ENCODE data around the gene MRPS25.

MRPS25 gene

GRCh38 chr3:15064835-15065549 lies at the start of gene MRPS25:
TSS of gene MRPS25 (minus strand) at chr3:15065315. CDS start at chr3:15065194, 121 bp downstream.
- DNase-seq (ENCODE audit: low read depth), result peak; percentile 83

GRCh38 chr3:15113884-15114283 lies 48.8 kb upstream of the MRPS25 start:
- DNase-seq (ENCODE audit: low read depth), result no peak

DNA sequence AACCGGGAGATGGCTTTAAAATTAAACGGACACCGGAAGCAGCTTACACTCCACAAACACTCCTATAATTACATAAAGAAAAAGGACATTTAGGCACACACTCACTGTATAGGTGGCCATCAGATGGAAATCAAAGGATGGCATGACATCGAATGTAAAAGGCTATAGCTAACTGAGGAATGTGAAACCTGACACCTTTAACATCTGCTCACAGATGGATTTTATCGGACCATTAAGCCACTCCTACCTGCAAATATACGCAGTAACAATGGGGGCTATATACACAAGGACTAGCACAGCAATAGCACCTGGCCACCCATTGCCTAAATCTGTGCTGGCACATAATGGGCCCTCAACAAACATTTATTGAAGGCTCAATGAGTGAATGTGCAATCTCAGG lies 48.4 kb upstream of the MRPS25 start:
- DNase-seq (ENCODE audit: low read depth), result no peak

- DNase-seq (ENCODE audit: low read depth), result no peak
Observed at GRCh38 chr3:15112011-15112410, 46.9 kb upstream of the MRPS25 start.

- DNase-seq (ENCODE audit: low read depth), result no peak
Observed at GRCh38 chr3:15110206-15110605, 45.1 kb upstream of the MRPS25 start.

GRCh38 chr3:15108869-15109268 lies 43.8 kb upstream of the MRPS25 start:
- DNase-seq (ENCODE audit: low read depth), result no peak

- DNase-seq (ENCODE audit: low read depth), result peak; percentile 43
Observed at GRCh38 chr3:15108082-15108545, 43.0 kb upstream of the MRPS25 start.

DNA sequence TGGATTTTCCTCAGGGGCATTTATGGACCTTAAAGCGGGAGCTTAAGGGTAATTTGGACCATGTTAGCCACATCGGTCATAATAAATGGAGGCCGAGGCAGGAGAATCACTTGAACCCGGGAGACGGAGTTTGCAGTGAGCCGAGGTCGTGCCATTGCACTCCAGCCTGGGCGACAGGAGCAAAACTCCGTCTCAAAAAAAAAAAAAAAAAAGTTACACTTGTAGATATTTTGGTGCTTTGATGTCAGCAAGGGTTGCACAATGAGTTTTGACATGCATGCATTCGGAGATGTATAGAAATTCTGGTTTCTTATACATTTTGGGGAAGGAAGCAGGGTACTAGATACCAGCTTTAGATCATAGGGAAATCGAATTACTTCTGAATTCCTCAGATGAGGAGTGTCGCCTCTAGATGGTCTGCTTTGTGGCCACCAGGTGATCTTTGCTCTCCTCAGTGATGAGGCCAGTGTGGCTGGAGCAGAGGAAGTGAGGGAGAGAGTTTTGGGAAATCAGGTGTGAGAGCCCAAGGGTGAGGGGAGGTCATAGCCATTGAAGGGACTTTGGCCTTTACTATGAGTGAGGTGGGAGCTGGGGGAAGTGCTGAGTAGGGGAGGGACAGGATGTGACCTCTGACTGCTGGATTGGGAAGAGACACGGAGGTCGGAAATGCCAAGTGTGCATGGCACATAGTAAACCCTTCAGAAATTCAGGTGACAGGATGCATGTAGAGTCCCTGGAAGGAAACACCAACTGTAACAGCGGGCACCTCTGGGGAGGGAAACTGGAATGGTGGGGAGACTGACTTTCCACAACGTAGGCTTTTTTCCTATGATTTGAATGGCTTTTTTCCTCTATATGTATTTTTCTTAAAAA lies 42.2 kb upstream of the MRPS25 start:
- DNase-seq (ENCODE audit: low read depth), result no peak

GRCh38 chr3:15102836-15103235 lies 37.7 kb upstream of the MRPS25 start:
- DNase-seq (ENCODE audit: low read depth), result no peak

- DNase-seq (ENCODE audit: low read depth), result no peak
Observed at GRCh38 chr3:15102256-15102655, 37.1 kb upstream of the MRPS25 start.

DNA sequence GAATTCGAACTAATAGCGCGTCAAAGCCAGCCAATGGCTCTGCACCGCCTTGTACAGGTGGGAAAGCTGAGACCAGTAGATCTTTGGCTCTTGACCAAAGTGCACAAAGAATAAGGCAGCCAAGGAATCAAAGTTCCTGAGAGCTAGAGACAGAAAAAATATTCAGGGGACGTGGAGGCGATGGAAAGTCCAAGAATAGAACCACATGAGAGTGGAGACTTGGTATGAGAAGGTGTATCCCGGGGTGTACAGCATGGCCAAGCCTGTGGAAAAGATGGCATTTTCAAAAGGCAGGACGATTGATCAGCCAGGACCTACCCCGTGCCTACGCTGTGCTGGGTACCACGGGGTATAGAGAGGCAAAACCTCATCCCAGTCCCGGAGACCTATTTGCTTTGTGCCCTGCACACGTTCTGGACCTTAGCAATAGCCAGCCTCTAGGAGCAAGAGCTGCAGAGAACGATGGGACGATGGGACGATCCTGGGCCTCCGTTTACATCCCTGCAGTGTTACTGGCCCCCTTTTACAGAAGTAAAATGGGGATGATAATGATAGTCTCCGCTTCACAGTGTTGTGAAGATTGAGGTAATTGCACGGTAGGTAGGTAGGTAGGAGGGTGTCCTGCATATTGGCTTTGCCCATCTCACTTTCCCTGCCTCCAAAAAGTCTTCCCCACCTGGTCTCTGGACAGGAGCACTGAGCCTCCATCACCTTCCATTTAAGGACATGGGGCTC lies 34.4 kb upstream of the MRPS25 start:
- DNase-seq (ENCODE audit: low read depth), result no peak

GRCh38 chr3:15098503-15099363 lies 33.6 kb upstream of the MRPS25 start, which contains the start of gene RBSN:
TSS of gene RBSN (minus strand) at chr3:15099148. CDS start at chr3:15096120, 3,028 bp downstream.
- DNase-seq (ENCODE audit: low read depth), result peak; percentile 92

DNA sequence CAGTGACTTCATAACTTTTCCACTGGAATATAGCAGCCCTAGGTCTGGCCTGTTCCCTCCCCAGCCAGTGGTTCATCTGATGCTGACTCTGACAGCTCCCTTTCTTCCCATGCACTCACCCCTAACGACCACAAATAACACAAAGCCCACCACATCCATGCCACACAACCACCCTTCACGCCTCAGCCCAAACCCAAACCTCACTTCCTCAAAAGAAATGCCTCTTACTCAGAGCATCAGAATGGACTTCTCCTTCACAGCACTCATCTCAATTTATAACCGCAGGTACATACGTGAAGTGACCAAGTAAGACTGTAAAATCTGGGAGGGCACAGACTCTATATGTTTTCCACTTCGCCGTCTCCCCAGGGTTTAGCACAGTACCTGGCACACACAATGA lies 32.8 kb upstream of the MRPS25 start:
- peak; percentile 17 for DNase-seq (ENCODE audit: low read depth)

- no peak for DNase-seq (ENCODE audit: low read depth)
Observed at GRCh38 chr3:15096046-15096445, 30.9 kb upstream of the MRPS25 start.

GRCh38 chr3:15094187-15094875 lies 29.2 kb upstream of the MRPS25 start:
- no peak for DNase-seq (ENCODE audit: low read depth)

- no peak for DNase-seq (ENCODE audit: low read depth)
Observed at GRCh38 chr3:15092686-15093085, 27.6 kb upstream of the MRPS25 start.

GRCh38 chr3:15091575-15091974 lies 26.5 kb upstream of the MRPS25 start:
- DNase-seq (ENCODE audit: low read depth), result no peak

DNA sequence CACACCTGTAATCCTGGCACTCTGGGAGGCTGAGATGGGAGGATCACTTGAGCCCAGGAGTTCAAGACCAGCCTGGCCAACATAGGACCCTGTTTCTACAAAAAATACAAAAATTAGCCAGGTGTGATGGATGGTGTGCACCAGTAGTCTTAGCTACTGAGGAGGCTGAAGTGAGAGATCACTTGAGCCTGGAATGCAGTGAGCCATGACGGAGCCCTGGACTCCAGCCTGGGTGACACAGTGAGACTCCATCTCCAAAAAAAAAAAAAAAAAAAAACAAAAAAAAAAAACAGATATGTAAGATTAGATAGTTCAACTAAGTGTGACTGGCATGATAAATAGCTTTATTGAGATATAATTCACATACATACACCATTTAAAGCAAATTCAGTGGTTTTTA lies 24.1 kb upstream of the MRPS25 start:
- no peak for DNase-seq (ENCODE audit: low read depth)

GRCh38 chr3:15086699-15087098 lies 21.6 kb upstream of the MRPS25 start:
- no peak for DNase-seq (ENCODE audit: low read depth)

GRCh38 chr3:15086263-15086662 lies 21.1 kb upstream of the MRPS25 start:
- no peak for DNase-seq (ENCODE audit: low read depth)

DNA sequence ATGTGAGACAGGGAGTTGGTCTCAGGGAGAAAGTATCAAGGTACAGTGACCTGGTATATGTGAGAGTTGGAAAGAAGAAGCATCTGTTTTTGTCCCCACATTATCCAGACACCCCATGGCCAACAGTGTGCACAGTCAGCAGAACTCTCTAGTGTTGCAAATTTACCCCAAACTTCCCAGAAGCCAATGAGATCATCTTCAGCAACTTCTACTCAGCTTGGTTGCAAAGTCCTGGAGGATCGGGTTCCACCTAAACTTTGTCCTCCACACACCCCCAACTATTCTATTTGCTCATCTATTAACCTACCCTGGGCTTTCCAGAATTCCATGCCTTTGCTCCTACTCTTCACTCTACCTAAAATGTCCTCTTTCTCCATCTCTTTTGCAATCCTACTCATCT lies 18.1 kb upstream of the MRPS25 start:
- DNase-seq (ENCODE audit: low read depth), result no peak

All from stimulated activated CD8-positive, alpha-beta memory T cell treated with anti-CD3 and anti-CD28 coated beads, Interleukin-12 subunit alpha, Interleukin-12 subunit beta, amount 100 ng/mL, for 4 hours (primary cell).